Measurements from ENCODE around the gene PRR22. TPM values are rescaled to one million over a fixed set of nuclear protein-coding genes. Genes with fewer than 3 reads are reported as not detected.

PRR22 gene
- total RNA-seq, 1 experiment from 2014 or later, result not detected

DNA sequence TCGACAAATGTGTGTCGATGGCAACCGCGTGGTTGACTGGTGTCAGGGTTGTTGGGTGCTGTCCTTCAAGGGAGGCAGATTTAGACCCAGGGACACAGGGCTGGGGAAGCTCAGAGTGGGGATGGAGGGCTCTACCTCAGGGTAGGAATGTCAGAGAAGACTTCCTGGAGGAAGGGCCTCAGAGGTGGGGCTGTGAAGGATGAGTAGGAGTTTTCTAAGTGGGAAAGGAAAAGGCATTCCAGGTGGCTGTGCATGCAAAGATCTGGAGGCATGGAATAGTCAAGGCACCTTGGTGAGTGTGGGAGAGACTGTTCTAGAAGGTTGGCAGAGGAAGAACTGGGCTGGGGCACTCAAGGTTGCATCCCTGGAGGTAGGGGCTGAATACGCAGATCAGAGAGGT, 22.4 kb upstream of the PRR22 start:
- DNase-seq, result no peak
- Histone ChIP-seq H3K36me3 (ENCODE audit: insufficient read depth, low read length) (no peaks in the 10 kb centered on the region), H2AFZ (ENCODE audit: low read length) (no peak overlapping the region), H3K79me2 (ENCODE audit: low read length) (no peaks in the 10 kb centered on the region), H3K27ac (ENCODE audit: low read length) (no peak overlapping the region), H3K9me2 (replicated peaks; ENCODE audit: insufficient read depth, low read length) (no peaks in the 10 kb centered on the region), H3K4me1 (ENCODE audit: low read length) (peaks cover 10% of the 10 kb centered on the region), H3K9me3 (ENCODE audit: low read length) (no peaks in the 10 kb centered on the region), H4K20me1 (ENCODE audit: insufficient read depth, low read depth, low read length) (no peaks in the 10 kb centered on the region), H3K4me3 (ENCODE audit: low read length) (no peak overlapping the region), H3K4me2 (ENCODE audit: low read depth, low read length, poor library complexity, severe bottlenecking) (no peak overlapping the region), H3K9ac (ENCODE audit: low read length) (no peak overlapping the region), H3K27me3 (ENCODE audit: low read length) (no peaks in the 10 kb centered on the region)

GRCh38 chr19:5806133-5806489, 21.6 kb upstream of the PRR22 start:
- Histone ChIP-seq H3K9me2 (replicated peaks; ENCODE audit: insufficient read depth, low read length) (no peaks in the 10 kb centered on the region), H3K4me1 (ENCODE audit: low read length) (peaks cover 10% of the 10 kb centered on the region), H4K20me1 (ENCODE audit: insufficient read depth, low read depth, low read length) (no peaks in the 10 kb centered on the region), H3K4me3 (ENCODE audit: low read length) (no peak overlapping the region), H3K9ac (ENCODE audit: low read length) (no peak overlapping the region), H3K9me3 (ENCODE audit: low read length) (no peaks in the 10 kb centered on the region), H3K27me3 (ENCODE audit: low read length) (no peaks in the 10 kb centered on the region), H2AFZ (ENCODE audit: low read length) (no peak overlapping the region), H3K79me2 (ENCODE audit: low read length) (no peaks in the 10 kb centered on the region), H3K4me2 (ENCODE audit: low read depth, low read length, poor library complexity, severe bottlenecking) (no peak overlapping the region), H3K36me3 (ENCODE audit: insufficient read depth, low read length) (no peaks in the 10 kb centered on the region), H3K27ac (ENCODE audit: low read length) (no peak overlapping the region)
- DNase-seq, result no peak

- Histone ChIP-seq H3K9me3 (ENCODE audit: low read length) (no peaks in the 10 kb centered on the region), H3K4me3 (ENCODE audit: low read length) (no peak overlapping the region), H3K79me2 (ENCODE audit: low read length) (no peaks in the 10 kb centered on the region), H2AFZ (ENCODE audit: low read length) (no peak overlapping the region), H3K27ac (ENCODE audit: low read length) (no peak overlapping the region), H3K4me2 (ENCODE audit: low read depth, low read length, poor library complexity, severe bottlenecking) (no peak overlapping the region), H3K36me3 (ENCODE audit: insufficient read depth, low read length) (no peaks in the 10 kb centered on the region), H3K9ac (ENCODE audit: low read length) (no peak overlapping the region), H3K4me1 (ENCODE audit: low read length) (peaks cover 10% of the 10 kb centered on the region), H3K9me2 (replicated peaks; ENCODE audit: insufficient read depth, low read length) (no peaks in the 10 kb centered on the region), H3K27me3 (ENCODE audit: low read length) (no peaks in the 10 kb centered on the region), H4K20me1 (ENCODE audit: insufficient read depth, low read depth, low read length) (no peaks in the 10 kb centered on the region)
- DNase-seq, result peak; percentile 76
Observed at GRCh38 chr19:5805462-5806132, 21.1 kb upstream of the PRR22 start.

GRCh38 chr19:5804516-5805461, 20.2 kb upstream of the PRR22 start, which contains the start of gene NRTN:
NRTN (plus strand) TSS chr19:5805067; CDS start chr19:5824166, 19,099 bp downstream.
- Histone ChIP-seq H3K9me3 (ENCODE audit: low read length) (no peaks in the 10 kb centered on the region), H3K27ac (ENCODE audit: low read length) (no peak within 1 kb of the TSS), H3K9me2 (replicated peaks; ENCODE audit: insufficient read depth, low read length) (no peaks in the 10 kb centered on the region), H2AFZ (ENCODE audit: low read length) (no peak within 1 kb of the TSS; the same call in 1 of the 2 replicates), H3K9ac (ENCODE audit: low read length) (no peak within 1 kb of the TSS), H3K4me2 (ENCODE audit: low read depth, low read length, poor library complexity, severe bottlenecking) (peak within 1 kb of the TSS; percentile 38), H3K4me3 (ENCODE audit: low read length) (no peak within 1 kb of the TSS), H3K4me1 (ENCODE audit: low read length) (peaks cover 10% of the 10 kb centered on the region), H3K36me3 (ENCODE audit: insufficient read depth, low read length) (no peaks in the 10 kb centered on the region), H3K79me2 (ENCODE audit: low read length) (no peaks in the 10 kb centered on the region), H4K20me1 (ENCODE audit: insufficient read depth, low read depth, low read length) (no peaks in the 10 kb centered on the region), H3K27me3 (ENCODE audit: low read length) (no peaks in the 10 kb centered on the region)
- peak; percentile 54 for DNase-seq

- H3K9me3 ChIP-seq (ENCODE audit: low read length), result no peaks in the 10 kb centered on the region
- H3K27me3 ChIP-seq (ENCODE audit: low read length), result no peaks in the 10 kb centered on the region
- H3K9ac ChIP-seq (ENCODE audit: low read length), result no peak overlapping the region
- H3K4me3 ChIP-seq (ENCODE audit: low read length), result no peak overlapping the region; the same call in 1 of the 2 replicates
- H3K36me3 ChIP-seq (ENCODE audit: insufficient read depth, low read length), result no peaks in the 10 kb centered on the region
- H3K4me1 ChIP-seq (ENCODE audit: low read length), result peaks cover 10% of the 10 kb centered on the region
- H3K4me2 ChIP-seq (ENCODE audit: low read depth, low read length, poor library complexity, severe bottlenecking), result peak overlapping the region; percentile 38
- H2AFZ ChIP-seq (ENCODE audit: low read length), result peak overlapping the region; percentile 74; the same call in 1 of the 2 replicates
- no peak overlapping the region for H3K27ac ChIP-seq (ENCODE audit: low read length)
- peak; percentile 98 for DNase-seq
- H3K79me2 ChIP-seq (ENCODE audit: low read length), result no peaks in the 10 kb centered on the region
- H4K20me1 ChIP-seq (ENCODE audit: insufficient read depth, low read depth, low read length), result no peaks in the 10 kb centered on the region
- no peaks in the 10 kb centered on the region for H3K9me2 ChIP-seq (replicated peaks; ENCODE audit: insufficient read depth, low read length)
Observed at GRCh38 chr19:5803752-5804515, 19.4 kb upstream of the PRR22 start.

GRCh38 chr19:5803441-5803751, 18.9 kb upstream of the PRR22 start:
- DNase-seq, result no peak
- Histone ChIP-seq H3K9me2 (replicated peaks; ENCODE audit: insufficient read depth, low read length) (no peaks in the 10 kb centered on the region), H3K36me3 (ENCODE audit: insufficient read depth, low read length) (no peaks in the 10 kb centered on the region), H3K79me2 (ENCODE audit: low read length) (no peaks in the 10 kb centered on the region), H4K20me1 (ENCODE audit: insufficient read depth, low read depth, low read length) (no peaks in the 10 kb centered on the region), H3K4me3 (ENCODE audit: low read length) (no peak overlapping the region; the same call in 1 of the 2 replicates), H3K4me2 (ENCODE audit: low read depth, low read length, poor library complexity, severe bottlenecking) (peak overlapping the region; percentile 38), H3K27me3 (ENCODE audit: low read length) (no peaks in the 10 kb centered on the region), H3K4me1 (ENCODE audit: low read length) (peaks cover 10% of the 10 kb centered on the region), H3K9ac (ENCODE audit: low read length) (no peak overlapping the region), H2AFZ (ENCODE audit: low read length) (peak overlapping the region; percentile 74; the same call in 1 of the 2 replicates), H3K27ac (ENCODE audit: low read length) (no peak overlapping the region), H3K9me3 (ENCODE audit: low read length) (no peaks in the 10 kb centered on the region)

- H2AFZ ChIP-seq (ENCODE audit: low read length), result no peak overlapping the region
- H3K9me3 ChIP-seq (ENCODE audit: low read length), result no peaks in the 10 kb centered on the region
- H3K9me2 ChIP-seq (replicated peaks; ENCODE audit: insufficient read depth, low read length), result no peaks in the 10 kb centered on the region
- no peaks in the 10 kb centered on the region for H3K27me3 ChIP-seq (ENCODE audit: low read length)
- H3K79me2 ChIP-seq (ENCODE audit: low read length), result no peaks in the 10 kb centered on the region
- H4K20me1 ChIP-seq (ENCODE audit: insufficient read depth, low read depth, low read length), result no peaks in the 10 kb centered on the region
- H3K4me1 ChIP-seq (ENCODE audit: low read length), result peaks cover 10% of the 10 kb centered on the region
- DNase-seq, result no peak
- H3K4me2 ChIP-seq (ENCODE audit: low read depth, low read length, poor library complexity, severe bottlenecking), result no peak overlapping the region
- H3K9ac ChIP-seq (ENCODE audit: low read length), result no peak overlapping the region
- H3K27ac ChIP-seq (ENCODE audit: low read length), result no peak overlapping the region
- H3K4me3 ChIP-seq (ENCODE audit: low read length), result no peak overlapping the region
- H3K36me3 ChIP-seq (ENCODE audit: insufficient read depth, low read length), result no peaks in the 10 kb centered on the region
Observed at GRCh38 chr19:5801796-5802619, 17.5 kb upstream of the PRR22 start.

All from Karpas-422 (cell line).